Activated CD8-positive, alpha-beta T cell treated with anti-CD3 and anti-CD28 coated beads for 36 hours (primary cell): ENCODE measurements around the gene DCUN1D2. TPM values are rescaled to one million over a fixed set of nuclear protein-coding genes. Genes with fewer than 3 reads are reported as not detected.

ENCODE experiments used
- ATAC-seq: fragments of 200-7000 bp; cut with Tn5 transposase; one replicate; pipeline ENCODE4 v1.10.0; 2021; ENCODE audit warnings: mild to moderate bottlenecking, moderate library complexity
- CTCF ChIA-PET: fragments of 350-600 bp; sonication (Branson Sonifier 250); formaldehyde crosslinking; loops from one replicate; lab custom pipeline; 2021; ENCODE audit warnings: antibody characterized with exemption; lab: Charles Lee
- POLR2A ChIA-PET: fragments of 350-600 bp; sonication (Branson Sonifier 250); formaldehyde crosslinking; loops from one replicate; lab custom pipeline; 2021; ENCODE audit warnings: antibody characterized with exemption; lab: Charles Lee
- DNase-seq: peaks from one replicate; pipeline ENCODE4 v3.0.0-alpha.2; 2020
- H3K27ac Mint-ChIP-seq: one replicate; pipeline ENCODE4 v1.8.0; 2021; ENCODE audit warnings: mild to moderate bottlenecking, mixed read lengths
- H3K27me3 Mint-ChIP-seq: one replicate; pipeline ENCODE4 v1.8.0; 2021; ENCODE audit warnings: mixed read lengths
- H3K36me3 Mint-ChIP-seq: one replicate; pipeline ENCODE4 v1.8.0; 2021; ENCODE audit warnings: low read depth, mixed read lengths
- H3K4me1 Mint-ChIP-seq: one replicate; pipeline ENCODE4 v1.8.0; 2021; ENCODE audit warnings: low read depth, mixed read lengths
- H3K4me3 Mint-ChIP-seq: one replicate; pipeline ENCODE4 v1.8.0; 2021; ENCODE audit warnings: mild to moderate bottlenecking, moderate library complexity, mixed read lengths
- H3K9me3 Mint-ChIP-seq: one replicate; pipeline ENCODE4 v1.8.0; 2021; ENCODE audit warnings: mixed read lengths
- intact Hi-C: fragments of 100-400 bp; cut with micrococcal nuclease; formaldehyde crosslinking; loops from one replicate; pipeline ENCODE4 v1.10.0; 2022
- total RNA-seq, 2 experiments: library from RNA; stranded (reverse); gene quantifications; one replicate each; pipeline ENCODE4 v1.2.3, GENCODE V29; 2021
- TF ChIP-seq, protein P1 (sequence below): fragments of 200-600 bp; IDR thresholded peaks from one replicate; pipeline ENCODE4 v1.8.0; 2022; ENCODE audit warnings: antibody characterized with exemption, mild to moderate bottlenecking

The DCUN1D2 gene
- total RNA-seq, 2 experiments from 2014 or later, result 13.4 to 14.7 TPM

DNA sequence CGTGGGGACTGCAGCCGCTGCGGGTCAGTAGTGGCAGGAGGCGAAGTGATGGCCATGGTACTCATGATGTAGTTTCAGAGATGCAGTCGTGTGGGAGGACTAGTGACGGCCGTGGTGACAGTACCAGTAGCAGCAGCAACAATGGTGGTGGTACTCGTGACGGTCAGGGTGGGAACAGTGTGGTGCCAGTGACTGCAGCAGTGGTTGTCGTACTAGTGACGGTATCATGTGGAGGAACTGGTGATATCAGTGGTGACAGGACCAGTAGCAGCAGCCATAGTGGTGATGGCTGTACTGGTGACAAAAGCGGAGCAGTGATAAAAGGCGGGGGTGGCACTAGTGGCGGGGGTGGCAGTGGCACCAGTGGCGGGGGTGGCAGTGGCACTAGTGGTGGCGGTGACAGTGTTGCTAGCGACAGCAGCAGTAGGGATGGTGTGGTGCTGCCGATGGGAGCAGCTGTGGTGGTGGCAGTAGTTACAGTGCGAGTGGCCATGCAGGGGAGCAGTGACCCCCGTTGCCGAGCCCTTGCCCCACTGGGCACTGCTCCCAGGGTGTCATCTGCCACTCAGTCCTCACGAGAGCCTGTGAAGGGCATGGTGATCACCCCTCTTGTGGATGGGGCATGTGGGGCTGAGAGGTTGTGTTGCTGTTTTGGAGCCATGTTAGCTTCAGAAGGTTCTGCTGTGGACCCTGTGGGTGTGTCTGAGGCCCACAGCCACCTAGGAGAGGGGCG, 60.0 kb downstream of the DCUN1D2 start:
- TF ChIP-seq, protein P1, sequence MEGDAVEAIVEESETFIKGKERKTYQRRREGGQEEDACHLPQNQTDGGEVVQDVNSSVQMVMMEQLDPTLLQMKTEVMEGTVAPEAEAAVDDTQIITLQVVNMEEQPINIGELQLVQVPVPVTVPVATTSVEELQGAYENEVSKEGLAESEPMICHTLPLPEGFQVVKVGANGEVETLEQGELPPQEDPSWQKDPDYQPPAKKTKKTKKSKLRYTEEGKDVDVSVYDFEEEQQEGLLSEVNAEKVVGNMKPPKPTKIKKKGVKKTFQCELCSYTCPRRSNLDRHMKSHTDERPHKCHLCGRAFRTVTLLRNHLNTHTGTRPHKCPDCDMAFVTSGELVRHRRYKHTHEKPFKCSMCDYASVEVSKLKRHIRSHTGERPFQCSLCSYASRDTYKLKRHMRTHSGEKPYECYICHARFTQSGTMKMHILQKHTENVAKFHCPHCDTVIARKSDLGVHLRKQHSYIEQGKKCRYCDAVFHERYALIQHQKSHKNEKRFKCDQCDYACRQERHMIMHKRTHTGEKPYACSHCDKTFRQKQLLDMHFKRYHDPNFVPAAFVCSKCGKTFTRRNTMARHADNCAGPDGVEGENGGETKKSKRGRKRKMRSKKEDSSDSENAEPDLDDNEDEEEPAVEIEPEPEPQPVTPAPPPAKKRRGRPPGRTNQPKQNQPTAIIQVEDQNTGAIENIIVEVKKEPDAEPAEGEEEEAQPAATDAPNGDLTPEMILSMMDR, result no peak
- Mint-ChIP-seq H3K36me3 (no peaks in the 10 kb centered on the region), H3K4me1 (no peaks in the 10 kb centered on the region), H3K27me3 (no peaks in the 10 kb centered on the region), H3K4me3 (no peak overlapping the region), H3K27ac (no peak overlapping the region), H3K9me3 (no peaks in the 10 kb centered on the region)
- intact Hi-C loops, result no loop called here
- ATAC-seq, result no peak
- no peak for DNase-seq
- ChIA-PET POLR2A (no interaction called here), CTCF (no interaction called here)

DNA sequence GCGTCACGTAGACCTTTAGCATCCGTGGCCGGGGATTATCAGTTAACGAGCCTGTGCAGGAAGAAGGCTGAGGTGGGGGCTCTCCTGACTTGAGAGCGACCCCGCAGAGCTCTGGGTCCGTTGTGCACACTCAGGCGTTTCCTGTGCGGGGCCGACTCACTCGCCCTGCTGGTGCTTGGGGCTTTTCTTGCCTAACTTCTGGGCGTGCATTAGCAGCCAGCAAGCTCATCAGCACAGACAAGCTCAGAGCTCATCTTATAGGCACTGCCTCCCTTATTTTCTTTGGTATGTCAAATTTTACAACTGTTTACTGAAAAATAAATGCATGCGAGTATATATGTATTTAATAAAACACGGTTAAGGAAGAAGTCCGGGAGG, 60.9 kb downstream of the DCUN1D2 start:
- no peak overlapping the region for H3K4me3 Mint-ChIP-seq
- no peak for DNase-seq
- H3K27ac Mint-ChIP-seq, result no peak overlapping the region
- ChIA-PET POLR2A (no interaction called here), CTCF (no interaction called here)
- H3K9me3 Mint-ChIP-seq, result no peaks in the 10 kb centered on the region
- H3K36me3 Mint-ChIP-seq, result no peaks in the 10 kb centered on the region
- H3K4me1 Mint-ChIP-seq, result no peaks in the 10 kb centered on the region
- H3K27me3 Mint-ChIP-seq, result no peaks in the 10 kb centered on the region
- TF ChIP-seq, protein P1, result no peak
- intact Hi-C loops, result no loop called here
- no peak for ATAC-seq

DNA sequence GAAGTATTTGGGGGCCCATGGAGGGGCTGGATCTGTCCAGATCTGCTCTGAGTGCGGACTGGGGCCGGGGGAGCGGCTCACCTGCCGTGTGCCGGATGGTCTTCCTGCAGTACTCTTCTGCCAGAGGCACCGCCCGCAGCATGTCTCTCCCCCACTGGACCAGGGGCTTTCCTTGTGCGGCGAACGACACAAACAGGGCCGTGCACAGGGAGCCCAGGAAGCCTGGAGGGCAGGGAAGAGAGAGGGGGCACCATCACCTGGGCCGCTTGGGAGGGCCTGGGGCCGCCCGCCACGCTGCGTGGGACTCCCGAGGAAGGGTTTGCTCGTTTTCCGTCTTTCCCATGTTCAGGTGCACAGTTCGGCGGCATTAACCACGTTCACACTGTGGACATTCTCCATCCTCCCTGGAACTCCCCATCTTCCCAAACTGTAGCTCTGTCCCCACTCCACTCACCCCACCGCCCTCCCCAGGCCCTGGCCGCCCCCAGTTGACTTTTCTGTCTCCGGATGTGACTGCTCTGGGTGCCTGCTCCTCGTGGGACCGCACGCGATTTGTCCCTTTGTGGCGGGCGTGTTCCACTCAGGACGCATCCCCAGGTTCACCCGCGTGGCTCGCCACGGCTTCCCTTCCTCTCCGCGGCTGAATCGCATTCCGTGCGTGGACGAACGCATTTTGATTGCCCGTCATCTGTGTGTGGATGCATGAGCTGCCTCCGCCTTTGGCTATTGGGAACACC, 61.5 kb downstream of the DCUN1D2 start:
- no peak for ATAC-seq
- no peaks in the 10 kb centered on the region for H3K27me3 Mint-ChIP-seq
- TF ChIP-seq, protein P1, result no peak
- no peak overlapping the region for H3K27ac Mint-ChIP-seq
- no peaks in the 10 kb centered on the region for H3K9me3 Mint-ChIP-seq
- no peaks in the 10 kb centered on the region for H3K4me1 Mint-ChIP-seq
- no peak for DNase-seq
- H3K36me3 Mint-ChIP-seq, result no peaks in the 10 kb centered on the region
- no peak overlapping the region for H3K4me3 Mint-ChIP-seq
- intact Hi-C loops, result no loop called here
- POLR2A ChIA-PET, result no interaction called here
- CTCF ChIA-PET, result no interaction called here

DNA sequence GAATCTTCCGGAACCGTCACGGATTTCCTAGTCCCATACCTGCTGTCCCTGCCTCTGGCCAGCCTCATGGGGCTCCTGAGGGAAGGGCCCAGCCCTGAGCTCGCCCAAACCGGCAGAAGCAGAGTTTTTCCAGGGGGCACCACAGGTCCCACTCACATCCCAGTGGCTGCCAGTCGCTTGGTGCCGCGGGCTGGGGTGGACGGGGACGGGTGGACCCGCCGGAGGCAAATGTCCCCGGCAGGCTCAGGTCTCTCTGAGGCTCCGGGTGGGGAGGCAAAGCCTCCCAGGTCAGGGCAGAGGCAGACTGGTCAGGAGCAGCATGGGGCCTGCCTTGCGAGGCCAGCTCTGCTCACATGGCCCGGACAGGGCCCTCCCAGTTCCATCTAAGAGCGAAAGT, 62.0 kb downstream of the DCUN1D2 start:
- Mint-ChIP-seq H3K4me1 (no peaks in the 10 kb centered on the region), H3K27ac (no peak overlapping the region), H3K9me3 (no peaks in the 10 kb centered on the region), H3K4me3 (no peak overlapping the region), H3K36me3 (no peaks in the 10 kb centered on the region), H3K27me3 (no peaks in the 10 kb centered on the region)
- POLR2A ChIA-PET, result no interaction called here
- ATAC-seq (no peak), DNase-seq (no peak)
- CTCF ChIA-PET, result no interaction called here
- intact Hi-C loops, result no loop called here
- TF ChIP-seq, protein P1, result no peak
